Measurements from ENCODE around the gene PTPRR. TPM values are rescaled to one million over a fixed set of nuclear protein-coding genes. Genes with fewer than 3 reads are reported as not detected.
A peak's percentile ranks its signal among the peaks of the same experiment; 100 is the strongest.

PTPRR gene
- total and polyA plus RNA-seq, 2 donors = 0.73 to 2.7 TPM

GRCh38 chr12:70929029-70929428 is 8.5 kb upstream of the PTPRR start:
- Histone ChIP-seq H3K36me3 (ENCODE audit: insufficient read depth) (no peaks in the 10 kb centered on the region), H3K4me3 (ENCODE audit: low read depth, low read length) (no peak overlapping the region), H3K4me1 (ENCODE audit: insufficient read depth) (no peaks in the 10 kb centered on the region), H3K27ac (ENCODE audit: low read depth) (no peak overlapping the region)
- DNase-seq (ENCODE audit: extremely low spot score) = no peak

GRCh38 chr12:70928071-70928470 is 7.5 kb upstream of the PTPRR start:
- Histone ChIP-seq H3K4me1 (ENCODE audit: insufficient read depth) (no peaks in the 10 kb centered on the region), H3K4me3 (ENCODE audit: low read depth, low read length) (no peak overlapping the region), H3K36me3 (ENCODE audit: insufficient read depth) (no peaks in the 10 kb centered on the region), H3K27ac (ENCODE audit: low read depth) (no peak overlapping the region)
- no peak for DNase-seq (ENCODE audit: extremely low spot score)
- 92% methylated on average over 1 of the region's 1 CpG for WGBS

- no peak overlapping the region for H3K27ac ChIP-seq (ENCODE audit: low read depth)
- 81% methylated on average over 2 of the region's 2 CpGs for WGBS
- H3K4me1 ChIP-seq (ENCODE audit: insufficient read depth) = no peaks in the 10 kb centered on the region
- H3K4me3 ChIP-seq (ENCODE audit: low read depth, low read length) = no peak overlapping the region
- no peaks in the 10 kb centered on the region for H3K36me3 ChIP-seq (ENCODE audit: insufficient read depth)
- no peak for DNase-seq (ENCODE audit: extremely low spot score)
Measured at GRCh38 chr12:70927356-70927755, 6.8 kb upstream of the PTPRR start.

- H3K4me1 ChIP-seq (ENCODE audit: insufficient read depth) = no peaks in the 10 kb centered on the region
- H3K27ac ChIP-seq (ENCODE audit: low read depth) = no peak overlapping the region
- H3K4me3 ChIP-seq (ENCODE audit: low read depth, low read length) = no peak overlapping the region
- H3K36me3 ChIP-seq (ENCODE audit: insufficient read depth) = no peaks in the 10 kb centered on the region
- 48% methylated on average over 1 of the region's 1 CpG for WGBS
- DNase-seq (ENCODE audit: extremely low spot score) = no peak
Measured at GRCh38 chr12:70925539-70925938, 5.0 kb upstream of the PTPRR start.

- Histone ChIP-seq H3K4me3 (ENCODE audit: low read depth, low read length) (no peak overlapping the region), H3K27ac (ENCODE audit: low read depth) (no peak overlapping the region), H3K36me3 (ENCODE audit: insufficient read depth) (no peaks in the 10 kb centered on the region), H3K4me1 (ENCODE audit: insufficient read depth) (no peaks in the 10 kb centered on the region)
- 22% methylated on average over 9 of the region's 9 CpGs for WGBS
- no peak for DNase-seq (ENCODE audit: extremely low spot score)
Measured at GRCh38 chr12:70920891-70921290, 353 bp upstream of the PTPRR start.

GRCh38 chr12:70919597-70920035 is 922 bp downstream of the PTPRR start:
- no peaks in the 10 kb centered on the region for H3K4me1 ChIP-seq (ENCODE audit: insufficient read depth)
- no peak overlapping the region for H3K4me3 ChIP-seq (ENCODE audit: low read depth, low read length)
- DNase-seq (ENCODE audit: extremely low spot score) = peak; percentile 11
- no peak overlapping the region for H3K27ac ChIP-seq (ENCODE audit: low read depth)
- H3K36me3 ChIP-seq (ENCODE audit: insufficient read depth) = no peaks in the 10 kb centered on the region
- WGBS = 13% methylated on average over 10 of the region's 10 CpGs

GRCh38 chr12:70919176-70919575 is 1.4 kb downstream of the PTPRR start:
- Histone ChIP-seq H3K27ac (ENCODE audit: low read depth) (no peak overlapping the region), H3K36me3 (ENCODE audit: insufficient read depth) (no peaks in the 10 kb centered on the region), H3K4me1 (ENCODE audit: insufficient read depth) (no peaks in the 10 kb centered on the region), H3K4me3 (ENCODE audit: low read depth, low read length) (no peak overlapping the region)
- WGBS = 83% methylated on average over 2 of the region's 2 CpGs
- no peak for DNase-seq (ENCODE audit: extremely low spot score)

- no peak overlapping the region for H3K27ac ChIP-seq (ENCODE audit: low read depth)
- no peak overlapping the region for H3K4me3 ChIP-seq (ENCODE audit: low read depth, low read length)
- no peaks in the 10 kb centered on the region for H3K36me3 ChIP-seq (ENCODE audit: insufficient read depth)
- no peaks in the 10 kb centered on the region for H3K4me1 ChIP-seq (ENCODE audit: insufficient read depth)
- WGBS = 86% methylated on average over 1 of the region's 1 CpG
- DNase-seq (ENCODE audit: extremely low spot score) = no peak
Measured at GRCh38 chr12:70918321-70918720, 2.2 kb downstream of the PTPRR start.

GRCh38 chr12:70910666-70911065 is 9.9 kb downstream of the PTPRR start:
- WGBS = 63% methylated on average over 1 of the region's 1 CpG
- no peaks in the 10 kb centered on the region for H3K4me1 ChIP-seq (ENCODE audit: insufficient read depth)
- H3K27ac ChIP-seq (ENCODE audit: low read depth) = no peak overlapping the region
- H3K36me3 ChIP-seq (ENCODE audit: insufficient read depth) = no peaks in the 10 kb centered on the region
- no peak for DNase-seq (ENCODE audit: extremely low spot score)
- no peak overlapping the region for H3K4me3 ChIP-seq (ENCODE audit: low read depth, low read length)

GRCh38 chr12:70908978-70909377 is 11.6 kb downstream of the PTPRR start:
- H3K27ac ChIP-seq (ENCODE audit: low read depth) = no peak overlapping the region
- no peaks in the 10 kb centered on the region for H3K4me1 ChIP-seq (ENCODE audit: insufficient read depth)
- WGBS = 77% methylated on average over 1 of the region's 1 CpG

GRCh38 chr12:70907412-70907811 is 13.1 kb downstream of the PTPRR start:
- Histone ChIP-seq H3K36me3 (ENCODE audit: insufficient read depth) (no peaks in the 10 kb centered on the region), H3K4me1 (ENCODE audit: insufficient read depth) (no peaks in the 10 kb centered on the region), H3K4me3 (ENCODE audit: low read depth, low read length) (no peak overlapping the region), H3K27ac (ENCODE audit: low read depth) (no peak overlapping the region)
- 73% methylated on average over 2 of the region's 2 CpGs for WGBS
- no peak for DNase-seq (ENCODE audit: extremely low spot score)

More at GRCh38 chr12:70908978-70909377, 11.6 kb downstream of the PTPRR start:
- no peak overlapping the region for H3K4me3 ChIP-seq (ENCODE audit: low read depth, low read length)
- no peak for DNase-seq (ENCODE audit: extremely low spot score)
- no peaks in the 10 kb centered on the region for H3K36me3 ChIP-seq (ENCODE audit: insufficient read depth)

- no peak overlapping the region for H3K4me3 ChIP-seq (ENCODE audit: low read depth, low read length)
- H3K27ac ChIP-seq (ENCODE audit: low read depth) = no peak overlapping the region
- DNase-seq (ENCODE audit: extremely low spot score) = no peak
- 92% methylated on average over 1 of the region's 1 CpG for WGBS
- no peaks in the 10 kb centered on the region for H3K4me1 ChIP-seq (ENCODE audit: insufficient read depth)
- no peaks in the 10 kb centered on the region for H3K36me3 ChIP-seq (ENCODE audit: insufficient read depth)
Measured at GRCh38 chr12:70895956-70896355, 24.6 kb downstream of the PTPRR start.

GRCh38 chr12:70892593-70892992 is 27.9 kb downstream of the PTPRR start:
- no peak for DNase-seq (ENCODE audit: extremely low spot score)
- Histone ChIP-seq H3K4me1 (ENCODE audit: insufficient read depth) (no peaks in the 10 kb centered on the region), H3K36me3 (ENCODE audit: insufficient read depth) (no peaks in the 10 kb centered on the region), H3K27ac (ENCODE audit: low read depth) (no peak overlapping the region), H3K4me3 (ENCODE audit: low read depth, low read length) (no peak overlapping the region)
- 90% methylated on average over 5 of the region's 5 CpGs for WGBS

- Histone ChIP-seq H3K4me1 (ENCODE audit: insufficient read depth) (no peaks in the 10 kb centered on the region), H3K27ac (ENCODE audit: low read depth) (no peak overlapping the region), H3K36me3 (ENCODE audit: insufficient read depth) (no peaks in the 10 kb centered on the region), H3K4me3 (ENCODE audit: low read depth, low read length) (no peak overlapping the region)
- DNase-seq (ENCODE audit: extremely low spot score) = no peak
- 71% methylated on average over 1 of the region's 1 CpG for WGBS
Measured at GRCh38 chr12:70890895-70891832, 29.4 kb downstream of the PTPRR start.

All from urinary bladder (tissue), 4 donors.